Thyroid gland (tissue), 4 donors: ENCODE measurements around the gene CCDC61.

ENCODE experiments used
- CTCF ChIP-seq, 6 experiments: fragments of 200-600 bp in 3 of 6; fragments of 450-650 bp in 3 of 6; sonication (generic) in 3 of 6; IDR thresholded peaks; one replicate each; pipeline ENCODE4 v1.5.1; 2016 to 2019; ENCODE audit warnings: antibody characterized with exemption in 6 of 6, mild to moderate bottlenecking in 2 of 6, inconsistent platforms in 1 of 6, moderate library complexity in 1 of 6
- POLR2A ChIP-seq, 2 donors: fragments of 450-650 bp; IDR thresholded peaks; one replicate each; pipeline ENCODE4 v1.6.1; 2017; ENCODE audit warnings: antibody characterized with exemption in 2 of 2, mild to moderate bottlenecking in 2 of 2, moderate library complexity in 1 of 2

DNA sequence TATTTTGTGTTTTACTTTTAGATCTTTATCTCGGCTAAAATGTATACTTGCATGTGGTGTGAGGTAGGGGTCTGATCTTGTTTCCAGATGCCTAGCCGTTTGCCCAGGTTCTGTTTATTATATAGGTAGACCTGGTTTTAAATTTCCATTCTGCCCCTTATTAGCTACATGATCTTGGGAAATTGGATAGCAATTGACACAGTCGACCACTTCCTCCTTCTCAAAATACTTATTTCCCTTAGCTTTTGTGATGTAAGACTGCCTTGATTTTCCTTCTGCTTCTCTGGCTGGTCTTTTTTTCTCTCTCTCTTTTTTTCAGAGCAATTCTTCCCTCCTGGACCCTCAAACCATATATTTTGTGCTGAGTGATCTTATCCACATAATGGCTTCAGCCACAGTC lies 30.6 kb downstream of the CCDC61 start:
- no peak for TF ChIP-seq POLR2A (IDR thresholded peaks at IDR 0.05)
- TF ChIP-seq CTCF (IDR thresholded peaks at IDR 0.05) = no peak
